GM19468 (cell line): ENCODE data around the gene TGM1.
"Not testable (repeated sequence)": the region's sequence is repeated elsewhere in the genome, so short reads cannot be mapped to it uniquely, and the experiment has no call there.

Source experiments
- ATAC-seq: cut with Tn5 transposase; IDR thresholded peaks from one replicate; pipeline ENCODE4 v1.9.1; 2021; ENCODE audit warnings: mild to moderate bottlenecking, moderate library complexity, moderate number of reproducible peaks; ENCODE audit not compliant: unreplicated experiment; ENCODE audit errors: extremely low read depth

TGM1 gene

DNA sequence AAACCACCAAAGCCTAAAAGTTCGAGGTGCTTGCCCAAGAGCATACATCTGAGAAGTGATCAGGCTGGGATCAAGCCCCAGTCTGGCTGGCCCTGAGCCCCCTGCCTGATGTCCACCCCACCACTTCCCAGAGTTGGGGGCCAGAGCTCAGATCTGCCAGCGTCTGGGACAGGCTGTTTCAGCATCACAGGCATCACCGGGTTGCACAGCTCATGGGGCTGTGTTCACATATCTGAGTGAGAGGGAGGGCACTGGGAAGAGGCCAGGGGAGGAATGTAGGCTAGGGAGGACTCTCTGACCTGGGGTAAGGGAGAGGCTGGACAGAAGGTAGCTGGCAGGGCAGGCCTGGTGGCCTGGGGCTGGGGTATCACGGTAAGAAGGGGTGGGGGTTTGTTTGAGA lies 6.0 kb downstream of the TGM1 start:
- no peak for ATAC-seq

DNA sequence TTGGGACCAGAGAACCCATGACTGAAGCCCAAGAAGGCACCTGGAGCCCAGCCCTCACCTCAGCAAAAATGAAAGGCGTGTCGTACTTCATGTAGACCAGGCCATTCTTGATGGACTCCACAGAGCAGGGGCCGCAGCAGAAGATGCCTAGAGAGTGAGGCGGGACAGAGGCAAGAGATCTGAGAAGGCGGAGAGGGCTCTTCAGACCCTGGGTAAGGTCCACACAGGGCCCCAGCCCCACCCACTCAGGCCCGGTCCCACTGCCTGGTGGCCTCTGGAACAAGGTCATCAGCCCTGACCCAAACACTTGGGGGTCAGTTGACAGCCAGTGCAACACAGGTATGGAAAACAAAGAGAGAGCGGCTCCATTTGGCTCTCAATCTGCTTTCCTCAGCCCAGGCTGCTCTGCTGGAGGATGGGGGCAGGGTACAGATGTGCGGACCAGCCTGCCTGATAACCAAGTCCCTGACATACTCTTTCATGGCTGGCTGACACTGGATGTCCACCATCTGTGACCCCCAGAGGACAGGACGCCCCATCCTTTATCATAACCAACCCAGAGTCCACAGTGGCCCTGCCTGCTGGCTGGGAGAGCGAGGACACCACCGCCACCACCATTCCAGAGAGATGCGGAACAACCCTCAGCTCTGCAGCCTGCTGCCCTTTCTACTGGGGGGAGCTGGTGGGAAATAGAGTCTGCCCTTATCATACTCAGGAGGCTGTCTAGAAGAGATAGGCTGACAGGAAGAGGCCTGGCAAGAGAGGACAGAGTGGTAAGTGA lies 6.9 kb downstream of the TGM1 start:
- no peak for ATAC-seq

DNA sequence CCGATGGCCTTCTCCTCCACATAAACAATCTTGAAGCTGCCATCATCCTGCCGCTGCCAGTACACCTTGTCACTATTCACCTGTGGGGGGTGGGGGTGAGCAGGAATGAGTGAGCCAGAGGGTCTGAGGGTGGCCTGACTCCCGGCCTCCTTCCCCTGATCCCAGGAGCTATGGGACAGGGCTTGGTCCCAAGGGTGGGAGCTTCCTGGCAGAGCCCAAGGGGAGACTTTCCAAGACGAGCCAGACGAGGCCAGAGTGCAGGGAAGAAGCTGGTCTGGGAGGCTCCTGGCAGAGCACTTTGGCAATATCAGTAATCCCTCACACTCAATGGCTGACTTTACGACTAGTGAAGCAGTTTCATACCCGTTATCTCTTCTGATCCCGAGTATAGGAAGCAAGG lies 7.5 kb downstream of the TGM1 start:
- ATAC-seq: no peak

DNA sequence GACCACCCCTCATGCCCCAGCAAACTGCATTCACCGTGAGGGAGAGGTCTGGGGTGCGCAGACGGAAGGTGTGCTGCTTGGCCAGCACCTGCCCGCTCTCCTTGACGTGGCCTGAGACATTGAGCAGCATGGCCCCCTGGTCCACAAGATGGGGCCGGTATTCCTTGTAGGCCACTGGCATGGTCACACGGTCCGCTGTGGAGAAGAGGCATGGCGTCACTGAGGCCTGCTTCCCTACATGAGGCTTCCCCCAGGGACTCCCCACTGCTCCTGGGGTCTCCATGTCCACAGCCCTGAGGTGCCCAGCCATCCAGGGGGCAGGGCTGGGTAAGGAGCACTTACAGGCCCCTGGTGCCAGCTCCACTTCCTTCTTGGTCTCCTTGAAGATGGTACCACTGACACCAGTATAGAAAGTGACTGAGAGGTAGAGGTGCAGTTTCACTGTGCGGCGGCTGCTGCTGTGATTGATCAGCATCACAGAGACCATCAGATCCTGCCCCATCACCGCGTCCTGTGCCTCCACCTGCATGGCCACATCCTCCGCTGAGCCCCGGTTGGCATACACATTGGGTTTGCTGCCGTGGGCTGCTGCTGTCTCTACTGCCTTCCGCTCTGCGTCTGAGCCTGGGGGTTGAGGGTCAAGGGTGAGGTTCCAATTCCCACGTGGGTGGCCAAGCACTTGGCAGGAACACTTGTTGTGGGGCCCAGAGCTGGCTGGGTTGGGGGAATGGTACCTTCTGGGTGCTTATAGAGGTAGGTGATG lies 8.2 kb downstream of the TGM1 start:
- no peak for ATAC-seq

DNA sequence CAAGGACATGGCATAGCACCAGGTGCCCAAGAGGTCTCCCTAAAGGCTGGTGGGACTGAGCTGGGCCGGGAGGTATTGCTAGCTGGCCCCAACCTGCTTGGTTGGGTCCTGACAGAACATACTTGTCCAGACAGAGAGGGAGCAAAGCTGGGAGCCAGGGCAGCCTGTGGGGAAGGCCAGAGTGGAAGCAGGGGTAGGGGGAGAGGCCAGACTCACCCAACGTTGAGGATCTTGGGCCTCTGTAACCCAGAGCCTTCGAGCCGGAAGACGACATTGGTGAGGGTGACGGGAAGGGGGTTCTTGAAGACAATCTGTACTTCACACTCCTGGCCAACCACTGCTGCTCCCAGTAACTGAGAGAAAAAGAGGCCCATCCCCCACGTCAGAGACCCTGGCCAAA lies 9.0 kb downstream of the TGM1 start:
- no peak for ATAC-seq

DNA sequence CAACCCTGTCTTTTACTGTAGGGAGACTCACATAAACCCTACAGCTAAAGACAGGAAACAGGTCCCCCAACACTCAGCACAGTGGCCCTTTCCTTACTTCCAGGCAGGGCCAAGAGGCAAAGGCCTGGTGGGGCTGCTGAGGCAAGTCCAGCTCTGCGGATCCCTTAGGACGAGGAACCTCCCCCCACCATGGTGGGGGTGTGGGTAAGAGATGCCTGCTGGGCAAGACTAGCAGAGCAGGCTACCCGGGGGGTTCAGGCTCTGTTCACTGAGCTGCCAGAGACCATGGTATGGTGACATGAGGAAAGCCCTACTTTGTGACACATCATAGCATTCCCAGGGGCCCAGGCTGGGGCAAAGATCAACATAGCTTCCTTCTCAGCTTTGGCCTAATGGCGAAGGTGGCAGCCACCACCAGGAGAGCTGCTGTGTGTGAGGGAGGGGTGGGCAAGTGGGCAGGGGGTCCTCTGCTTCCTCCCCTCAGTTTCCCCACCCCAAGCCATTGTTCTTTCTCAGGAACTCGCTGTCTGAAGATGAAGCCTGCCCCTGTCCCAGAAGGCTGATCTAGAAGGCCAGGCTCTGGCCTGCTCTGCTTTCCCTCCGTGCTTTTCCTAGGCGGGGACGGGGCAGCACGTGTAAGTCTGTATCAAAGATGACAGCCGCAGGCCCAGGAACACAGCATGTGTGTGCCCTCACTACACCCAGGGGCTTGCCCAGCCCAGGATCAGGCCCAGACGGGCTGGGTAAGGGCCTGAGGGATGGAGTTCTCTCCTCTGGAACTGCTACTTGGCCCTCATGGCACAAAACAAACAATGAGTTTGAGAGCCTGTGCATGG lies 10.5 kb downstream of the TGM1 start:
- no peak for ATAC-seq

DNA sequence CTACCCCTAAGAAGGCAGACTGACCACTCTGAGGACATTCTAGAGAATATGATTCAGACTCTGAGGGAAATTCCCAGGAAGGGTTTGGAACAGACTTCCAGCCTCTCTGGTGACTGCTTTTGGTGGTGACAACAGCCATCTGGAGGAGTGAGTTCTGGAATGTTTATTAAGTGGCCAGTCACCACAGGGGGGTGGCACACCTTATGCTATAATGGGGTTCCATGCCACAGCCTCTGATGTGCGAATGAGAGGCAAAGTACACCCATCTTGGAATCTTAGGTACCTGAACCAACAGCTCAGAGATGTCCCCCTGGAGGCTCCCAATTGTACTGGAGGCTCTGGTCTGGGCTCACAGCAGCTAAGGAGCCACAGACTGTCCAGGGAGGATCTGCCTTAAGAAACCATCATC lies 11.1 kb downstream of the TGM1 start:
- ATAC-seq: no peak

DNA sequence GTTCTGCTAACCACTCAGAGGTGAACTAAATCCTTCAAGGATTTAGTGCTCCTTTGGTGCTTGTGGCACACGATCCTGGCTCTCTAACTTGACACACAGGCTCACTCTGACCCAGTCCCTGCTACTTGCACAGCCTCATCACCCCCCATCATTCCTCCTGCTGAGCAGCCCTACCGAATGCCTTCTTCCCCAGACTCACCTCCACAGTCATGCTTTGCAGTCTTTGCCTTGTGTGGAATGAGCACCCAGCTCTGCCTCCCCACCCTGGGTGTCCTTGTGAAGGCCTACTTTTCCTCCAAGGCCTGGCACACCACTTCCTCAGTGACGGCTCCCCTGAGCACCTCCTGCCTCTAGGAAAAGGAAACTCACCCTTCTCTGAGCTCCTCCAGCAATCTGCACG lies 12.6 kb downstream of the TGM1 start:
- ATAC-seq: no peak

DNA sequence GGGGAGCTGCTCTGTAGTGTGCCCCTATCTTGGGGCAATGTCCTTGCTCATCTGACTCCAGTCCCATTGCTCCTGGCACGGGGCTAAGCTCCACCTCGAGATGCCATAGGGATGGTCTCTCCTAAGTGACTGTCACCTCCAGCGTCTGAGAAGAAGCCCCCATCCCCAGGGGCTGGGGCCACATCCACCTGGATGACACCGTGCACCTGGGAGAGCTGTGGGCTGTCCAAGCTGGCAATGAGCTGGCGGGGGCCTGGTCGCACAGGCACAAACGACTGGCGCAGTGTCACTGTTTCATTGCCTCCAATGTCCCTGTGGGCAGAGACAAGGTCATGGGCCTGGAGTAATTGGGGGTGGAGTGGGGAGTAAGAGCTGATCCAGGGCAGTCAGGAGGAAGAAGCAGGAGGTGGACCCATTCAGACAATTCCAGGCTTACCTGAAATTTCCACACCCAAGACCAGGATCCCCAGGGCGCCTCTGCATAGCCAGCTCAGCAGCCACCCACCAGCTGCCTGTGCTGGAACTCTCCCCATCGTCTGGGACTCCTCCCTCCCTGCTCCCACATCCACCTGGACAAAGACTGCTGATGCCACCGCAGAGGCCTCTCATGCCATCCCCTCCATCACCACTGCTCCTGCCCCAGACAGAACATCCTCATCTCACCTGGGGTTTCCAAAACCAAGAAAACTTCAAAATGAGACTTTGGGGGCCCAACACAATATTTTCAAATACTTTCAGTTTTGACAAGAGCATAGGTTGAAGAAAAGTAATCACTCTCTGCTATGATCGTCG lies 13.6 kb downstream of the TGM1 start:
- ATAC-seq: no peak

DNA sequence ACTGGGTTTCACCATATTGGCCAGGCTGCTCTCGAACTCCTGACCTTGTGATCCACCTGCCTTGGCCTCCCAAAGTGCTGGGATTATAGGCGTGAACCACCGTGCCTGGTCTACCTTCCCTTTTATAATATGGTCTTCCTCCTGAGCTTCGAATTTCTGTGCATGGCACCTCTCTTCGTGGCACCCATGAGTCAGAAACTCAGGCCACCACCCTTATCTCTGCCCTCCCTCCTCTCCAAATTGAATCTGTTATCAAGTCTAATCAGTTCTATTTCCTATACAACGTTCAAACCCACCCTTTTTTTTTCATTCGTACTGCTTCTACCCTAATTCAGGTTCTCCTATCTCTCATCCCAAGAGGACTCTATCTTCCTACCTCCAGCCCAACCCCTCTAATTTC lies 15.6 kb downstream of the TGM1 start:
- no peak for ATAC-seq

DNA sequence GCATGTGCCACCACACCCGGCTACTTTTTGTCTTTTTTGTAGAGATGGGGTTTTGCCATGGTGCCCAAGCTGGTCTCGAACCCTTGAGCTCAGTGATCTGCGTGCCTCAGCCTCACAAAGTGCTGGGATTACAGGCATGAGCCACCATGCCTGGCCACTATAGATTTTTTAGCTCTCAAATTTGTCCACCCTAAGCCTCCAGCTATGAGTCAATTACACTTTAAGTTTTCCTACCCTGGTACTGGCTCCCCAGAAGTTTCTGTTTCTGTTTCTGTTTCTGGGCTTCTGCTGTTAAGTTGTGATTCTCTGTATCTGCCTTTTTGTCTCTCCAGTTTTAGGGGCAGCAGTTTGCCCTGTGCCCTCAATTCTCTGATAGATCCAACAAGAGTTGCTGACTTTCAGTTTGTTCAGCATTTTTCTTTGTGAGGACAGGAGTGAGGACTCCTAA lies 16.2 kb downstream of the TGM1 start:
- no peak for ATAC-seq

DNA sequence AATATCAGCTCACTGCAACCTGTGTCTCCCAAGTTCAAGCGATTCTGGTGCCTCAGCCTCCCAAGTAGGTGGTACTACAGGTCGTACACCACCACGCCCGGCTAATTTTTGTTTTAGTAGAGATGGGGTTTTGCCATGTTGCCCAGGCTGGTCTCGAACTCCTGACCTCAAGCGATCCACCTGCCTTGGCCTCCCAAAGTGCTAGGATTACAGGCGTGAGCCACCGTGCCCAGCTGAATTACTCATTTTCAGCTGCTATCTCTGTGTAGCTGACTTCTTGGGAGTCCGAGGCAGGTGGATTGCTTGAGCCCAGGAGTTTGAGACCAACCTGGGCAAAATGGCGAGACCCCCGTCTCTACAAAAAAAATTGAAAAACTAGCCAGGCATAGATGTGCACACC lies 17.6 kb downstream of the TGM1 start:
- ATAC-seq: not testable (repeated sequence)

DNA sequence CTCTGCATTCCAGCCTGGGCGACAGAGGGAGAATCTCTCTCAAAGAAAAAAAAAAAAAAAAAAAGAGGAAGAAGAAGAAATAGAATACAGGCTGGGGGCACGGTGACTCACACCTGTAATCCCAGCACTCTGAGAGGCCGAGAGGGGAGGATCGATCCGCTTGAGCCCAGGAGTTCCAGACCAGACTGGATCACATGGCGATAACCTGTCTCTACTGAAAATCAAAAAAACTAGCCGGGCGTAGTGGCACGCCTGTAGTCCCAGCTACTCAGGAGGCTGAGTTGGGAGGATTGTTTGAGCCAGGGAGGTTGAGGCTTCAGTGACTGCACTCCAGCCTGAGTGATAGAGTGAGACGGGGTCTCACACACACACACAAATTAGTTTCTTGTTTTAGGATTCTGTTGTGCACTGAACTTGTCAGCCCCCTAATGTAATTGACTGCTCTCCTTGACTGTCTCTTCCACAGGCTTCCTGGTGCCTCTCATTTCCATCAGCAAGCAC lies 19.6 kb downstream of the TGM1 start:
- ATAC-seq: no peak

DNA sequence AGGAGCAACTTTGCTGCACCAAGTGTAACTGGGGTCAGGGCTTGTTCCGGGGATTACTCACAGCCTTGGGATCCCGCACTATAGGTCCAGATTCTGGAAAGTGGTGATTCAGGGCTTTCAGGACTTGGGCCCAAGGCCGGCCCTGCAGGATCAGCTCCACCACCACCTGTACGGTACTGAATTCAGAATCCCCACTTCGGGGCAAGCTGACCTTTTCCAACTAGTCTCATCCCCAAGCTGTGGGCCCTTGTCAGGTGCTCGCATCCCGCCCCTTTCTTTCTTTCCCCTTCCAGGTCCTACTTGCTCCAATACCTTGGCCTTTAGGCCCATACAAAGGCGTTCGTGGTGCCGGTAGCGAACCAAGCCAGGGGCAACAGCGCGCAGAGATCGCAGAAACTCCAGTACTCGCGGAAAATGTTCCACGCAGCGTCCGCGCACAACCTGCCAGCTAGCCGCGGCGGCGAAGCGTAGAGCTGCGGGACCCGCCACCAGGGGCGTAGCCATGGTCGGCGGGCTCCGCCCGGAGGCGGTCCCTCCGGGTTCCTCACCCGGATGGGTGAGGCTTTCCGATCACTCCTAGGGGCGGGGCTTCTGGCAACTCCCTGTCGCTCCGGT lies 21.0 kb downstream of the TGM1 start:
- ATAC-seq: peak; percentile 70

DNA sequence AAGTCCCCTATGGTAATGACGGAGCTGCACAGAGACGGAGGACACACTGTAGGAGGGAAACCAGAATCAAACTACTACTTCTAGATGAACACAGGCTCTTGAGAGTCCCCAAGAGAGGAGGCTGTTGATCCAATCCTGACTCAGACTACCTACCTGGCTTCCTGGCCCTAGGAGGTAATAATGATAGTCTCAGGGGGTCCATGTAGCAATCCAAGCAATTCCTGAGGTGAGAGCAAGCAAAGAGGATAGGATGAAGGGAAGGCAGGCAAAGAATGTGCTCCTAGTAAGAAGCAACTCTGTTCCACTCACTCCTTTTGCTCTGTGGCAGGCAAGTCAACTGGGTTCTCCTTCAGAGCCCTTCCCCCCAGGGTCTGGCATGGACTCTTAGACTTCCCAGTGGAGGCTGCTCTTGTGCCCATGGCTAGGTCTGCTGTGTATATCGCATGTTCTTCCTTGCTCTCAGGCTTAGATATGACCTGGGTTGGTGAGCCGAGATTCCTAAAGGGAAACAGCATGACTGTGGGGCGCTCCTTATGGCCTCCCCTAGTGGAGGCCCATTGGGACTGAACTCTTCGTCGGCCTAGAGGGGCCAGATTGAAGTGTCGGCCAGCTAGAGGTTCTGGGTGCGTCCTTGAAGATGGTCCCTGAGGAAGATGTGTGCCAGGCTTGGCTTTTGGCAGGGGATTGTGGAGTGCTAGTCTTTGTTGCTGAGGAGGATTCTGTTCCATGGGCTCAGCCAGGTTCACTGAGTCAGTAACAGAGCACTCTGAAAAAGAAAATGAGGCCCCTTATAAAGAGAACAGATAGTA lies 22.7 kb downstream of the TGM1 start:
- no peak for ATAC-seq

DNA sequence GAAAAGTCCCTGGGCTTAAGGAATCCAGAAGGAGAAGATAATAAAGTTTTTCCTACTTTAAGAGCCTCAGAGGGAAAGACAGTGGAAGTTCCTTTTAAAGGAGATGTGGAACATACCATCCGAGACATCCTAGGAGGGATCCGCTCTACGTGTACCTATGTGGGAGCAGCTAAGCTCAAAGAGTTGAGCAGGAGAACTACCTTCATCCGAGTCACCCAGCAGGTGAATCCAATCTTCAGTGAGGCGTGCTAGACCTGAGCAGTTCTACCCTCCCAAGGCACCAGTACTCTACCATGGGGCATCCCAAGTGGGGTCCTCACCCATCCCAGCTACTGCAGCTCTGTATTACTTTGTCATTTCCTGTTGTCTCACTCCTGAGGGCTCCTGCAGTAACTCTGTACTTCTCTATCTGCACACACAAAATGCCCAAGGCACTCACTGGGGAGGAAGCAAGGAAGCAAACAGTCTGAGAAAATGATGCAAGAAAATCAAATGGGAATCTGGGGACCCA lies 24.4 kb downstream of the TGM1 start:
- no peak for ATAC-seq

DNA sequence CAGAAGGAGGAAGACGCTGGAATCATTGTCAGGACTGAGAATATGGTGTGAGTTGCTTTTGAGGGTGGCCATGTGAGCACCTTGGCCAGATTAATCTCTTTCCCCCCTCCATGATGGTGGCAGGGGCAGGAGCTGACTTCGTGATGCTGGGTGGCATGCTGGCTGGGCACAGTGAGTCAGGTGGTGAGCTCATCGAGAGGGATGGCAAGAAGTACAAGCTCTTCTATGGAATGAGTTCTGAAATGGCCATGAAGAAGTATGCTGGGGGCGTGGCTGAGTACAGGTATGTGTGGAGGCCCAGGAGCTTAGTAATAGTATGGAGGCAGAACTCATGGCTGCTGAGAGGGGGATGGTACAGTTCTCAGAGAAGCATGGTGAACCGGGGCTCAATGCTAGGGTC lies 24.9 kb downstream of the TGM1 start:
- no peak for ATAC-seq

DNA sequence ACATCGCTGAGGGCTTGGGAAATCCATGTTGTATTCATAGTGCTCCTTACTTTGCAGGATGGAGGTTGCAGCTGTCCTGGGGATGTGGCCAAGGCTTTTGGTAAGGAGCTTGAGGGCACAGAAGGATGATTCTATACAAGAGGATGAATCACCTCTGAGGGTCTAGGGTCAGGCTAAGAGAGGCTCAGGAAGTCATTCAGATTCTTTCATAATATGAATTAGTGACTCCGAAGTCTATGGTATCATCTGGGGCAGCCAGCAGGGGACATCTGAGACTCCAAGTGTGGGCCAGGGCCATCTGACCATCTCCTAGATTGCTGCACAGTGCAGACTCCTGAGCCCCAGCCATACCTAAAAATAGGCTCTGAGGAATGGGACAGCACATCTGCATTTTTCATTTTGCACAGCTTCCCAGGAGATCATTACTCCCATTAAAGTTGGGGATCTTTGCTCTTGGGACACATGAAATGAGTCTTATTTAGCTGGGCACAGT lies 25.5 kb downstream of the TGM1 start:
- no peak for ATAC-seq
